GM21423 (cell line): Measurements from ENCODE around the gene C11orf65.
"Not testable (repeated sequence)": the region's sequence is repeated elsewhere in the genome, so short reads cannot be mapped to it uniquely, and the experiment has no call there.

Experiments used
- ATAC-seq: cut with Tn5 transposase; IDR thresholded peaks from one replicate; pipeline ENCODE4 v1.9.1; 2021; ENCODE audit warnings: mild to moderate bottlenecking, moderate library complexity; ENCODE audit not compliant: unreplicated experiment

The C11orf65 gene

DNA sequence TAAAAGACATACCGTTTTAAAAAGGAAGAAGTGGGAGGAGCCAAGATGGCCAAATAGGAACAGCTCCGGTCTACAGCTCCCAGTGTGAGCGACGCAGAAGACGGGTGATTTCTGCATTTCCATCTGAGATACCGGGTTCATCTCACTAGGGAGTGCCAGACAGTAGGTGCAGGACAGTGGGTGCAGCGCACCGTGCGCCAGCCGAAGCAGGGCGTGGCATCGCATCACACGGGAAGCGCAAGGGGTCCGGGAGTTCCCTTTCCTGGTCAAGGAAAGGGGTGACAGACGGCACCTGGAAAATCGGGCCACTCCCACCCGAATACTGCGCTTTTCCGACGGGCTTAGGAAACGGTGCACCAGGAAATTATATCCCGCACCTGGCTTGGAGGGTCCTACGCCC lies 93.8 kb downstream of the C11orf65 start:
- not testable (repeated sequence) for ATAC-seq

DNA sequence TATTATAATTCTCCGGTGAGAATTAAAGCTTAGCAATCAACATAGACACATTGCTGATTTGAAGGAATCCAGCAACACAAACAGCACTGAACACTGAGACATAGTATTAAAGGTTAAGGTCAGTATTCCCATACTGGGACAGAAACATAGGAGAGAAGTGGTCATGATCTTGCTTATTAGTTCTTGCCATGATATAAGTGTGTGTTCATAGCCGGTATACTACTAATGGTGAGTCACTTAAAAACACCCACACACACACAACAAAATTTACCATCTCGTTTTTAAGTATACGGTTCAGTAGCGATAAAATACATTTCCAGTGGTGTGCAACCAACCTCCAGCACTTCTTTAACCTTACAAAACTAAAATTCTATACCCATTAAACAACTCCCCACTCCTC lies 96.3 kb downstream of the C11orf65 start:
- ATAC-seq = no peak

DNA sequence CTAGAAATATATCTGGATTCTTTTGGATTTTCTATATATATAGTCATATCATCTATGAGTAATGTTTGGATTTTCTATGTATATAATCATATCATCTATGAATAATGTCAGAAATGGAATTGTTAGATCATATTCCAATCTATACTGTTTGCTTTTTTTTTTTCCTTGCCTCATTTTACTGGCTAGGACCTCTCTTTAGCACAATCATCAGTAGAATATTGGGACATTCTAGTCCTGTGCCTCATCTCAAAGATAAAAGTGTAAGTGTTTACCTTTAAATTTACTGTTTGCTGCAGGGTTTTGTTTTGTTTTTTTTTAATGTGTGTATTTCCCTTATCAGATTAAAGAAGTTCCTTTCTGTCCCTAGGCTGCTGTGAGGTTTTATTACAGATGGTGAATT lies 97.0 kb downstream of the C11orf65 start:
- ATAC-seq = no peak

DNA sequence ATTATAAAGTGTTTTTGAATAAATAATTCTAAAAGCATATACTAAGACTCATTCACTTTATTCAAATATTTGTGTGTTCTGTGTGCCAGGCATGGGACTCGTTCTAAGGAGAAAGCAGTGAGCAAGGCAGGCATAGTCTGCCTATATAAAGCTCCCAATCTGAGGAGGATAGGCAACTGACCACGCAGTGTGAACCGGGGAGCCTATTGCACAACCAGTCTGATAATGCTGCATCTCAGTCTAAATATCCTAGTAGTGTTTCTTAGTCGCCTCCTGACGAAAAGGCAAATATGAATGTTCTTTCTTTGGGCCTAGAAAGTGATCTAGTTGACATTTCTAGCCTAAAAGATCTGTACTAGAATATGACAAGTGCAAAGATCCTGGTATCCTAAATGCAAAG lies 98.3 kb downstream of the C11orf65 start:
- no peak for ATAC-seq

DNA sequence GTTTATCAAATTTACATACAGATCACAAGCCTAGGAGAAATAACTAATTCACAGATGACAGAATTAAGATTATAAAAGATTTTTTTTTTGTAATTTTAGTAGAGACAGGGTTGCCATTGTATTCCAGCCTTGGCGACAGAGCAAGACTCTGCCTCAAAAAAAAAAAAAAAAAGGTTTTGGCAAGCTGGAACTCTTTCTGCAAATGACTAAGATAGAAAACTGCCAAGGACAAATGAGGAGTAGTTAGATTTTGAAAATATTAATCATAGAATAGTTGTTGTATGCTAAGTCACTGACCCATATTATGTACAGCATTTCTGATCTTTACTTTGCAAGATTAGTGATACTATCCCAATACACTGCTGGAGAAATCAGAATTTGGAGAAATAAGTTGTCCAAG lies 99.2 kb downstream of the C11orf65 start:
- ATAC-seq = no peak

DNA sequence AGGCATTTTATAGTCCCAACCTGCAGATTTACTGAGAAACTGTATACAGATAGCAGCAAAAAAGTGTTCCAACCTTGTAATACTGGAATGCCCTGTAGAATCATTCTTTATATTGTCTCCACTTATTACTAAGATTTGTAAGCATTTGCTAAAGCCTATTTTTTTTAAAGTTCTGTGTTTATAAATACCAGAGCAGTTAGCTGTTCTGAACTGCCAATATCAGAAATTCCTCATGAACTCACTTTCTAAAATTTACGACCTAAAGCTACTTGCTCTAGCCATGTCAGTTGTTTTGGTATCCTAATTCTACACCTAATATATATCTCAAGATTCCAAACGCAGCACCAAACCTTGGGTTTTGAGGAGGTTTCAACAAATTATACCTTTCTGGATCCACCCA lies 103.2 kb downstream of the C11orf65 start:
- no peak for ATAC-seq

DNA sequence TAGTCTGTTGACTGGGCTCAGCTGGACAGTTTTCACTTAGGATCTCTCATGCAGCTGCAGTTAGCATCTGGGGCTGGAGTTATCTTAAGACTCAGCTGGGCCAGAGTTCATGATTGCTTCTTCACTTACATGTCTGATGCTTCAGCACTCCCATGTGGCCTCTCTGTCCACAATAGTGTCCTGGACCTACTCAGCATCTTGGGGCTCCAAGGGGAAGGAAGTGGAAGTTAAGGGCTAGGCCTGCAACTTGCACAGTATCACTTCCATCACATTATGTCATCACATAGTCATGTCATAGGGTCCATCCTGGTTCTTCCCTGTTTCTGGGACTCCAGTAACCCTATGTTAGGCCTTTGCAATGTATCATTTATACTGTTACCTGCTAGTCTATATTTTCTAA lies 115.9 kb downstream of the C11orf65 start:
- no peak for ATAC-seq

DNA sequence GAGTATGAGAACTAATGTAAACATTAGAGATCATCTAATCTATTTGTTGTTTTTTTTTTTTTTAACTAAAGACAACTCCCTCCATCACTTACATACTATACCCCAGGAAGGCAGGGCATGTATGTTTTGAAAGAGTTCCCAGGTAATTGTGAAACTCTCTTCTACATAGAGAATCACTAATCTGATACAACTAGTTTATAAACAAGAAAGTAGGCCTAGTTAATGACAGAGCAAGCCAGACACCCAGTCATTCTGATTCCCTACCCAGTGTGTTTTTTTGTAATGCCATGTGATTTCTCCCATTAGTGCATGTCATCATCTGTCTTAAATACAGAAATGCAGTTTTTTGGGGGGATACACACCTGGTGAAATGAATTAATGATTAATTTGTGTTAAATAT lies 120.9 kb downstream of the C11orf65 start:
- no peak for ATAC-seq

DNA sequence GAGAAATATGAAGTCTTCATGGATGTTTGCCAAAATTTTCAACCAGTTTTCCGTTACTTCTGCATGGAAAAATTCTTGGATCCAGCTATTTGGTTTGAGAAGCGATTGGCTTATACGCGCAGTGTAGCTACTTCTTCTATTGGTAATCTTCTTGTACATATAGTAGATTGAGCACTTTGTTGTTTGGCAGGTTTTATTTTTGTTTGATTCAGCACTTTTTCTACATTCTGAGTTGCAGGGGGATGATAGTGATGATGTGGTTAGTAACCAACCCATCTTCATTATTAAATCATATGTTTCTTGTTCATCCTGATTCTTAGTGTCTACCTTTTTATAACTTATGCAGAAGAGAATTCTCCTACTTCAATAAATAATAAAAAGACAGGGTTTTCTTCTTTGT lies 121.6 kb downstream of the C11orf65 start:
- ATAC-seq = no peak

DNA sequence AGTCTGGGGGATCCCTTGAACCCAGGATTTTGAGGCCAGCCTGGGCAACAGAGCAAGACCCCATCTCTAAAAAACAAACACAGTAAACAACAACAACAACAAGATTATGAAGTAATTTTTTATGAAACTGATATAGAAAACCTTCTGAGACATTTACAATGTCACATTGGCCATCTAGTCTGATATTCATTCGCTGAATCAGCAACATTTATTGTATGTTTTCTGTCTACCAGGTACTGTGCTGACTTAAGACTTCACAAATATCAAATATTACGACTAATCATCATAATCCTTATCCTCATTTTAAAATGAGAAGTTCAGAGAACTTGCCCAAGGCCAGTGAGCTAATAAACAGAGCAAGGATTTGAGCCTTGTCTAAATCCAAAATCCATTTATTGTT lies 123.6 kb downstream of the C11orf65 start:
- ATAC-seq = no peak

DNA sequence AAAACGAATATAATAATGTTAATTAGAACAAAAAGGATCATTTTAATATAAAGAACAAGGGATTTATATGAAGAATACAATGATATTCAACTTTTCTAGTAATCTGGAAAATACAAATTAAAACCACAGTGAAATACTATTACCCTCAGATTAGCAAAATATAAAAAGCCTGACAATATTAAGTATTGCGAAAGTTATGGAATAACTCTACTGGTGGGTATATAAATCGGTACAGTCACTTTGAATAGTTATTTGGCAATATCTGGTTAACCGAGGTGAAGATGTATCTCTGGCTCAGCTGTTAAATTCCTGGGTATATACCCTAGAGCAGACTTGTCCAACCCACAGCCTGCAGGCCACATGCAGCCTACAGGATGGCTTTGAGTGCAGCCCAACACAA lies 125.7 kb downstream of the C11orf65 start:
- no peak for ATAC-seq

DNA sequence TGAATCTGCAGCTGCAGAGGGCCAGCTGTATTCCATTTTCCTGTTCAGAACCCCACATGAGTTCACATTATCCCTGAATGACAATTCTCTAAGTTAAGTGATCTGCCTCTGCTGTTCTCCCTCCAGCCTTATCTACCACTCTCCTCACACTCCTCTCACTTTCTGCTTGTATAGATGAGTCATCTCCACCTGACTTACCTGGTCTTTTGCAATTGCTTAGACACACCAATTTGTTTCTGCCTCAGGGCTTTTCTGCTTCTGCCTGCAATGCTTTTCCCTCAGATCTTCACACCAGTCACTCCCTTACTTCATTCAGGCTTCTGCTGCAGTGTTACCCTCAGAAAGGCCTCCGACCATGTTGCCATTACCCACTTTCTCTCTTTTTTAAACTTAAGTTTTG lies 126.4 kb downstream of the C11orf65 start:
- no peak for ATAC-seq

DNA sequence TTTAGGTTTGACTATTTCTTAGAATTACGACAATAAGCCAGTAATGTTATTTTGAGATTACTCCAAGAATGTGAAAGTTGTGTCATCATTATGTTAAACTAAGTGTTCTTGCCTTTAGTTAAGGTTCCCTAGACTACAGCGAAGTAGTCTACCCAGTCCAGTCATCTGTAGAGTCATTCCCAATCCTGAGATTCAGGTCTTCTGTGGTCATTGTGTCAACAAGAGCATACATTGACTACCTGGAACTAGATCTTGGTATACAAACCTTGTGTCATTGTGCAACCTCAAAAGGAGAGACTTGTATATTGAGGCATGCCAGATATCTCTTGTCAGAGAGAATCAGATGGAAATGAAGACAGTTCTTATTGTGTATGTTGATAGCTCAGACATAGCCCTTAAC lies 128.6 kb downstream of the C11orf65 start:
- ATAC-seq = no peak

DNA sequence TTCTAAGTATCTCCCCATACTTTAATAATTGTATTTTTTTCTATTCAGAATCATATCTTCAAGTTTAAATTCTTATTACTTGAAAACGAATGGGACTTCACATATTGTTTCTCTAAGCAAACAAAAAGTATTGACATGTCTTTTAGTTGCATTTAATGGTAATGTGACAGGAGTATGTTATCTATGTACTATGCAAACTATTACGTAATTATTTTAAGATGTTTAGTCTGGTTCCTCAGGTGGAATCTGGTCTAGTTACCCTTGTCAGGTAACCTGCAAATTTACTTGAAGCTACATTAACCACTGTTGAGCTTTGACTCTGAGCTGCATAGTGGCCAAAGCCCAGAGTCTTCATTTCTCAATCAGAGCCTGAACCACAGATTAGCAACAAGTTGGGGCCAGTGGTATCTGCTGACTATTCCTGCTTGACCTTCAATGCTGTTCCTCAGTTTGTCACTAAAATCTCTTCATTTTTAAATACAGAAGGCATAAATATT lies 133.9 kb downstream of the C11orf65 start:
- no peak for ATAC-seq
